VCaP (cell line): ENCODE measurements around the gene TGFA.

ENCODE experiments used
- H3K27ac ChIP-seq: fragments of 450-650 bp; 2 replicates; pipeline ENCODE4 v1.5.1; 2017
- TF ChIP-seq, protein P1 (sequence below): fragments of 450-650 bp; conservative IDR thresholded peaks from 2 replicates; pipeline ENCODE4 v1.5.1; 2017; ENCODE audit warnings: mild to moderate bottlenecking, moderate library complexity

The TGFA gene

DNA sequence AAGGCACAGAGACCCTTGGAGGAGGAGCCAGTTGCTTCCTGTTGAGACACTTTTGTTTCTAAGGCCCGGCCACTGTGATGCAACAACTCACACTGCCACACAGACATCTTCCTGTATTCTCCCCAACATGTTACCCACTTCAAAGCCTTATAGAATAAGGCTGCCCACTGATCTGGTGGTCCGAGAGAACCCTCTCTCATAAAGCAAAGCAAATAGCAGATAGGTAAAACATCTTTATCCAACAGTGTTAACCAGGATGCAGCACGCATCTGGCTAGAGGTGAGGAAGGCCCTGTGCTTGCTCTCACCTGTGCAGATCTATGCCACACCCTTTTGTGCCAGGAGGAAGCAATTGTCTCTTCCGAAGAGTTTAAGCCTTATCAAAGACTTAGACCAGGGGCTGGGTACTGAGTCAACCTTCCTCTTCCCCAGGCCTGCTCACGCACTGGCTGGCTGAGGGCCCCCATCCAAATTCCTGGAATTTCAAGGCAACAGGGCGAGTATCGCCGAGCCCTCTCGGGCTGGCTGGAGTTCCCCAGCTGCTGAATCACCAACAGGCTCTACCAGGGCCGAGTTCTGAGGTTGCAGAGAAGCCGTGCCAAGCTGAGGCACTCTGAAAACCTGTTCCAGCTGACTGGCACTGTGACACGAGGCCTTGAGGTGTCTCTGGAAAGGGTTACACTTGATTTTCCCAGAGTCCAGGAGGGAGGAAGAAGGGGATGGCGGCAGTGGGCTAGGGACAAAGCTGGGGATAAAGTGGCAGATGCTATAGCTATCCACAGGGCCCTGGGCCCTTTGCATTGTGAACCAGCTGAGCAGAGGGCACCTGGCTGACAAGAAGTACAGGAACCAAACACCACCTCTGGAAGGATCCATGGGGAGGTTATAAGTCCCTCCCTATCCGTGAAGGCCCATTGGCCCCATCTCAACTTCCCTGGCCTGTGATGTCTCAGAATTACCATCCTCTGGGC, 29.3 kb downstream of the TGFA start:
- TF ChIP-seq, protein P1, sequence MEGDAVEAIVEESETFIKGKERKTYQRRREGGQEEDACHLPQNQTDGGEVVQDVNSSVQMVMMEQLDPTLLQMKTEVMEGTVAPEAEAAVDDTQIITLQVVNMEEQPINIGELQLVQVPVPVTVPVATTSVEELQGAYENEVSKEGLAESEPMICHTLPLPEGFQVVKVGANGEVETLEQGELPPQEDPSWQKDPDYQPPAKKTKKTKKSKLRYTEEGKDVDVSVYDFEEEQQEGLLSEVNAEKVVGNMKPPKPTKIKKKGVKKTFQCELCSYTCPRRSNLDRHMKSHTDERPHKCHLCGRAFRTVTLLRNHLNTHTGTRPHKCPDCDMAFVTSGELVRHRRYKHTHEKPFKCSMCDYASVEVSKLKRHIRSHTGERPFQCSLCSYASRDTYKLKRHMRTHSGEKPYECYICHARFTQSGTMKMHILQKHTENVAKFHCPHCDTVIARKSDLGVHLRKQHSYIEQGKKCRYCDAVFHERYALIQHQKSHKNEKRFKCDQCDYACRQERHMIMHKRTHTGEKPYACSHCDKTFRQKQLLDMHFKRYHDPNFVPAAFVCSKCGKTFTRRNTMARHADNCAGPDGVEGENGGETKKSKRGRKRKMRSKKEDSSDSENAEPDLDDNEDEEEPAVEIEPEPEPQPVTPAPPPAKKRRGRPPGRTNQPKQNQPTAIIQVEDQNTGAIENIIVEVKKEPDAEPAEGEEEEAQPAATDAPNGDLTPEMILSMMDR = no peak
- H3K27ac ChIP-seq = peak overlapping the region; percentile 69

DNA sequence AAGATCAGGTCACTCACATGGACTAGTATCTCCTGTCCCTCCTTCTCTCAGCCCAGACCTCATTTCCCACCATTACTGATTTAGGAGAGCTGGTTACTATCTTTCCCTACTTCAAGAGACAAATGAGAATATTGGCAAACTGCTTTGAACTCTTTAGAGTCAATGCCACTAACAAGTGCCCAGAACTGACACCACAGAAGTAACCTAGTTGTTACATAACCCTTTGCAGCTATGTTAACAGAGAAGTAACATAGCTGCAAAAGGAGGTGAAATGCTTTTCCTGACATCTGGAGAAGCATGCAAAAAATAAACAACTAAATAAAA, 30.0 kb downstream of the TGFA start:
- no peak overlapping the region for H3K27ac ChIP-seq
- TF ChIP-seq, protein P1 = no peak

DNA sequence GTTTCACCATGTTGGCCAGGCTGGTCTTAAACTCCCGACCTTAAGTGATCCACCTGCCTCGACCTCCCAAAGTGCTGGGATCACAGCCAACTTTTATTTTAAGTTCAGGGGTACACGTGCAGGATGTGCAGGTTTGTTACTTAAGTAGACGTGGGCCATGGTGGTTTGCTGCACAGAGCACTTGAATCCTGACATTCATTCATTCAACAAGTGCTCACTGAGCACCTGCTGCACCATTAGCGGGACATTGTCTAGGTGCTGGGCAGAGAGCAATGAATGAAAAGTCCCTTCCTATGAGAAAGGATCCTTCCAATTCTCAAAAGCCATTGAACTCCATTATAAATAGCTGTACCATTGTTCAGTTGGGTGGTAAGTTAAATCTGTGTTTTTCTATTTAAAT, 31.0 kb downstream of the TGFA start:
- TF ChIP-seq, protein P1 = no peak

DNA sequence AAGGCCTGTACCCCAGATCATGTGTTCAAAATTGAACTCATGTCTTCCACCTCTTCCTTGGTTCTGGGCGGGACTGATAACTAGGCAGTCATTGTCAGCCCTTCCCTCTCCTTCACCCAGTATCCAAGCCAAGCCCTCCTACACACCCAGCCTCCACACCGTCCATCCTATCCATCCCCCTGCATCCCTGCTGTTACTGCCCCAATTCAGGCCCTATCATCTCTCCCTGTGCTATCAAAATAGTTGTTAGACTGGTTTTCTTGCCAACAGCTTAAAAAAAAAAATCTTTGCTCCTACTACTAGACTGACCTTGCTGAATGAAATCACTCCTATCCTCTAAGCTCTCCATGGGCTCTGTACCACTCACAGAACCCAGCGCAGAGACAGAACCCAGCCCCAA, 32.8 kb downstream of the TGFA start:
- TF ChIP-seq, protein P1 = no peak
- peak overlapping the region; percentile 47 for H3K27ac ChIP-seq

More for the DNA sequence above, 31.0 kb downstream of the TGFA start:
- no peak overlapping the region for H3K27ac ChIP-seq

DNA sequence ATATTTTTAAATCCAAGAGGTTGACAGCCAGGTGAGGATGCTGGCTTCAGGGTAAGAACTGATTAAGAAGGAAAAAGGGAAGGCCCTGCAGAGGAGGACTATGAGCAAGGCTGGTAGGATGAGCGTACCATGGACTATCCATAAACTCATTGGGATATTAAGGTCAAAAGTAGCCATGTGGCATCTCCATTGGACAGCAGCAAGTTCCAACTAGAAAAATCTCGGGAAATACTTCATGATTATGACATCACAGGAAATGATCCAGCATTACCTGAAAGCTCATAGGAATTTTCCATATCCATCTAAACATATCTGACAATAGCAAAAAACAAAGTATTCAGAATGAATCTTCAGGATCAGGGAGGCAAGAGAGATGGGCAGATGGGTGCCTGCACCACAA, 34.2 kb downstream of the TGFA start:
- no peak overlapping the region for H3K27ac ChIP-seq
- TF ChIP-seq, protein P1 = no peak

DNA sequence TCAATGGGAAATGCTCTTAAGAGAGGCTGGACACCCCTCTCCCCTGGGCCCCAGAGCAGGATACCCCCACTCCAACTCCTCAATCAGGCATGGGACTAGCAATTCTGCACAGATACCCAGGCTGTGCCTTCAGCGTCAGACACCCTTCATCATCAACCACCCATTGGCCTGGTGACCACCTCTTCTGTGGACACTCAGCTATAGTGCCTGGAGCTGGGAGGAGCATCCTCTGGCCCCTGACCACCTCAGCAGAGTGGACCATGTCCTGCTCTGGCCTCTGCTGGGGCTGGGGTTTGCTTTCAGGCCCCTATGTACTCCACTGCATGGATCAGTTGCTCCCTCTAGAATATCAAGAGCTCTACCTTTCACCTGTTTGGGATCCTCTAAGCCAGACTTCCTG, 35.1 kb downstream of the TGFA start:
- H3K27ac ChIP-seq = no peak overlapping the region
- TF ChIP-seq, protein P1 = no peak

DNA sequence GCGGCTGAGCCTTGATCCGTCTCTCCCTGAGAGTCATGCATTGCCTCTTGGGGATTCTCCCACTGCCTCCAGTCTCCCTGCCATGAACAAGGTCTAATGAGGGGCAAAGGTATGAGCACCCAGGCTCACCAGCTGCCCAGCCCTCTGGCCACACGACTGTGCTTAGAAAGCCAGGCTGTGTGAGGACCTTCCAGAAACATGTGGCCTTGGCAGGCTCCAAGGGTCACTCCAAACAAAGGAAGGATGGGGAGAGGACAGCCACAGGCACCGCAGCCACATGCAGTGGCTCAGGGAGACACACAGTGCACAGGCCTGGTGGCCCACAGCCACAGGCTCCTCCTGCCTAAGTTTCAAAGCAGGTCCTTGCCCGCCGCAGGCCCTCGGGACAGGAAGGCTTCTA, 35.8 kb downstream of the TGFA start:
- no peak overlapping the region for H3K27ac ChIP-seq
- TF ChIP-seq, protein P1 = no peak
